NCI-H2171 treated with DMSO at 0.1 percent for 48 hours (cell line): ENCODE results near the gene EBP.
A peak's percentile ranks its signal among the peaks of the same experiment; 100 is the strongest.
"Not testable (repeated sequence)": the region's sequence is repeated elsewhere in the genome, so short reads cannot be mapped to it uniquely, and the experiment has no call there.

Experiments
- DNase-seq: peaks from one replicate; lab custom pipeline; 2025; lab: John Stamatoyannopoulos, UW

Gene EBP

GRCh38 chrX:48493890-48494364 is 27.7 kb upstream of the EBP start:
- no peak for DNase-seq

- DNase-seq: no peak
Observed at GRCh38 chrX:48496660-48497059, 24.9 kb upstream of the EBP start.

- DNase-seq: no peak
Observed at GRCh38 chrX:48497871-48498270, 23.7 kb upstream of the EBP start.

GRCh38 chrX:48498374-48498809 is 23.2 kb upstream of the EBP start:
- no peak for DNase-seq

- DNase-seq: no peak
Observed at GRCh38 chrX:48504261-48504660, 17.3 kb upstream of the EBP start.

- DNase-seq: no peak
Observed at GRCh38 chrX:48505481-48505880, 16.1 kb upstream of the EBP start.

- DNase-seq: no peak
Observed at GRCh38 chrX:48507246-48507645, 14.4 kb upstream of the EBP start.

- peak; percentile 38 for DNase-seq
Observed at GRCh38 chrX:48508400-48509244, 13.0 kb upstream of the EBP start, which contains the start of gene PORCN. TSS of gene PORCN (plus strand) at chrX:48508992. CDS start at chrX:48509821, 829 bp downstream.

- DNase-seq: no peak
Observed at GRCh38 chrX:48509245-48509590, 12.4 kb upstream of the EBP start.

- no peak for DNase-seq
Observed at GRCh38 chrX:48509619-48510018, 12.0 kb upstream of the EBP start.

GRCh38 chrX:48511560-48511959 is 10.0 kb upstream of the EBP start:
- no peak for DNase-seq

GRCh38 chrX:48512371-48512935 is 9.2 kb upstream of the EBP start:
- no peak for DNase-seq

- DNase-seq: no peak
Observed at GRCh38 chrX:48513670-48514069, 7.9 kb upstream of the EBP start.

GRCh38 chrX:48514126-48514806 is 7.3 kb upstream of the EBP start:
- DNase-seq: no peak

- DNase-seq: no peak
Observed at GRCh38 chrX:48514868-48515460, 6.6 kb upstream of the EBP start.

- DNase-seq: no peak
Observed at GRCh38 chrX:48515842-48516241, 5.8 kb upstream of the EBP start.

- DNase-seq: no peak
Observed at GRCh38 chrX:48516285-48516684, 5.3 kb upstream of the EBP start.

GRCh38 chrX:48516987-48517386 is 4.6 kb upstream of the EBP start:
- no peak for DNase-seq

GRCh38 chrX:48519481-48519880 is 2.1 kb upstream of the EBP start:
- DNase-seq: not testable (repeated sequence)

- DNase-seq: no peak
Observed at GRCh38 chrX:48520455-48520854, 1.2 kb upstream of the EBP start.

- DNase-seq: peak; percentile 58
Observed at GRCh38 chrX:48520976-48521352, 644 bp upstream of the EBP start.

- DNase-seq: no peak
Observed at GRCh38 chrX:48522291-48522690, 683 bp downstream of the EBP start.

GRCh38 chrX:48523682-48524081 is 2.1 kb downstream of the EBP start:
- no peak for DNase-seq
